K562 (cell line): ENCODE results near the gene PAF1. TPM values are rescaled to one million over a fixed set of nuclear protein-coding genes. Genes with fewer than 3 reads are reported as not detected.

Source experiments
- BRD9 ChIP-seq: fragments of 450-650 bp; IDR thresholded peaks from 2 replicates; pipeline ENCODE4 v1.6.1; 2018; ENCODE audit warnings: low read depth; ENCODE audit not compliant: partially characterized antibody
- CBFB ChIP-seq: sonication (generic); formaldehyde crosslinking; IDR thresholded peaks from 2 replicates; pipeline ENCODE4 v1.4.0; 2020; ENCODE audit warnings: mild to moderate bottlenecking, missing genetic modification reagents
- FOXA3 ChIP-seq, 2 experiments: fragments of 450-650 bp in 1 of 2; sonication (generic) in 1 of 2; formaldehyde crosslinking; IDR thresholded peaks in 1 of 2; conservative IDR thresholded peaks in 1 of 2; 2 replicates each; pipeline versions ENCODE4 v1.4.0 to v1.8.0; 2020 to 2022; ENCODE audit warnings: mild to moderate bottlenecking in 2 of 2, missing genetic modification reagents in 1 of 2
- HIVEP1 ChIP-seq: fragments of 250-450 bp; sonication (Bioruptor Pico); IDR thresholded peaks from 2 replicates; pipeline ENCODE4 v1.4.0; 2020; ENCODE audit warnings: mild to moderate bottlenecking
- PATZ1 ChIP-seq: fragments of 250-450 bp; sonication (Bioruptor Pico); IDR thresholded peaks from 2 replicates; pipeline ENCODE4 v1.5.0; 2020; ENCODE audit warnings: mild to moderate bottlenecking, borderline replicate concordance
- ZBTB7A ChIP-seq: IDR thresholded peaks from 2 replicates; pipeline ENCODE4 v1.6.1; 2011; ENCODE audit warnings: low read depth, mild to moderate bottlenecking, low read length, moderate library complexity, borderline replicate concordance; ENCODE audit not compliant: control insufficient read depth
- ZNF407 ChIP-seq: fragments of 450-650 bp; IDR thresholded peaks from 2 replicates; pipeline ENCODE4 v1.6.1; 2016; ENCODE audit warnings: low read depth
- ZNF639 ChIP-seq, 2 experiments: fragments of 200-800 bp in 1 of 2; sonication (Bioruptor generic) in 1 of 2; sonication (generic) in 1 of 2; formaldehyde crosslinking in 1 of 2; IDR thresholded peaks in 1 of 2; conservative IDR thresholded peaks in 1 of 2; 2 replicates each; pipeline versions ENCODE4 v1.5.0 to v1.6.1; 2016 to 2020; ENCODE audit warnings: missing compliant biosample characterization in 1 of 2, missing genetic modification characterization in 1 of 2, missing genetic modification reagents in 1 of 2
- ZNF644 ChIP-seq: fragments of 200-800 bp; sonication (Bioruptor generic); IDR thresholded peaks from 2 replicates; pipeline ENCODE4 v1.6.1; 2016; ENCODE audit warnings: low read depth, missing genetic modification characterization, missing compliant biosample characterization
- polyA plus RNA-seq, 8 experiments: library from polyadenylated mRNA; depleted of rRNA in 4 of 8; stranded (reverse) in 5 of 8; unstranded in 3 of 8; fragments of >200 nt; fragmentation: Nextera tagmentation in 2 of 8; fragmentation: Illumina TruSeq in 1 of 8; extraction: Ambion mirVana in 2 of 8; extraction: Trizol in 1 of 8; gene quantifications; 2 replicates each; pipeline versions ENCODE4 v1.2.1 to v1.2.3, GENCODE V29; 2011 to 2014; ENCODE audit warnings: inconsistent platforms in 1 of 8, missing spikeins in 1 of 8
- total RNA-seq, 7 experiments: library from RNA; depleted of rRNA in 6 of 7; stranded (reverse); fragments of >200 nt in 6 of 7; fragmentation: Illumina TruSeq in 2 of 7; extraction: Trizol in 2 of 7; gene quantifications; 2 replicates each; pipeline versions ENCODE4 v1.2.1 to v1.2.3, GENCODE V29; 2011 to 2021; ENCODE audit warnings: low replicate concordance in 1 of 7
- TF ChIP-seq, protein P1 (sequence below): fragments of 450-650 bp; formaldehyde crosslinking; IDR thresholded peaks from 2 replicates; pipeline ENCODE4 v1.4.0; 2020; ENCODE audit warnings: mild to moderate bottlenecking
- TF ChIP-seq, protein P2 (sequence below): fragments of 450-650 bp; formaldehyde crosslinking; IDR thresholded peaks from 2 replicates; pipeline ENCODE4 v1.4.0; 2022; ENCODE audit warnings: mild to moderate bottlenecking, moderate library complexity

The PAF1 gene
- total and polyA plus RNA-seq, 9 of the 15 experiments (the other 6 are each of a cell fraction or from before 2014, with no cell fraction given) = 1.5 to 45.0 (median 33.8) TPM

GRCh38 chr19:39410017-39410830, 19.3 kb upstream of the PAF1 start (continued):
- TF ChIP-seq, protein P1, sequence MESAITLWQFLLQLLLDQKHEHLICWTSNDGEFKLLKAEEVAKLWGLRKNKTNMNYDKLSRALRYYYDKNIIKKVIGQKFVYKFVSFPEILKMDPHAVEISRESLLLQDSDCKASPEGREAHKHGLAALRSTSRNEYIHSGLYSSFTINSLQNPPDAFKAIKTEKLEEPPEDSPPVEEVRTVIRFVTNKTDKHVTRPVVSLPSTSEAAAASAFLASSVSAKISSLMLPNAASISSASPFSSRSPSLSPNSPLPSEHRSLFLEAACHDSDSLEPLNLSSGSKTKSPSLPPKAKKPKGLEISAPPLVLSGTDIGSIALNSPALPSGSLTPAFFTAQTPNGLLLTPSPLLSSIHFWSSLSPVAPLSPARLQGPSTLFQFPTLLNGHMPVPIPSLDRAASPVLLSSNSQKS (CRISPR knock-in tag) = no peak
- TF ChIP-seq PATZ1 (CRISPR knock-in tag) = no peak
- TF ChIP-seq ZNF407 = peak; percentile 44; the same call in 1 of the 2 replicates
- TF ChIP-seq FOXA3 (CRISPR knock-in tag; conservative IDR thresholded peaks at IDR 0.05 in 1 of 2, IDR thresholded peaks at IDR 0.05 in 1 of 2) = 0 out of 4 replicates have a peak, but pooled peaks of 1 of the 2 experiments have one; percentile 17
- TF ChIP-seq, protein P2, sequence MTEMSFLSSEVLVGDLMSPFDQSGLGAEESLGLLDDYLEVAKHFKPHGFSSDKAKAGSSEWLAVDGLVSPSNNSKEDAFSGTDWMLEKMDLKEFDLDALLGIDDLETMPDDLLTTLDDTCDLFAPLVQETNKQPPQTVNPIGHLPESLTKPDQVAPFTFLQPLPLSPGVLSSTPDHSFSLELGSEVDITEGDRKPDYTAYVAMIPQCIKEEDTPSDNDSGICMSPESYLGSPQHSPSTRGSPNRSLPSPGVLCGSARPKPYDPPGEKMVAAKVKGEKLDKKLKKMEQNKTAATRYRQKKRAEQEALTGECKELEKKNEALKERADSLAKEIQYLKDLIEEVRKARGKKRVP (CRISPR knock-in tag) = no peak
- peak; percentile 85 for TF ChIP-seq BRD9
- no peak for TF ChIP-seq HIVEP1 (CRISPR knock-in tag)
- peak; percentile 88 for TF ChIP-seq ZBTB7A
- 0 out of 2 replicates have a peak, but pooled peaks have one; percentile 13 for TF ChIP-seq ZNF644 (tag)
- no peak for TF ChIP-seq CBFB (CRISPR knock-in tag)
- no peak for TF ChIP-seq ZNF639 (CRISPR knock-in tag; conservative IDR thresholded peaks at IDR 0.05 in 1 of 2, IDR thresholded peaks at IDR 0.05 in 1 of 2)
